Hepatocyte (in vitro differentiated cells): ENCODE data around the gene C5AR2. TPM values are rescaled to one million over a fixed set of nuclear protein-coding genes. Genes with fewer than 3 reads are reported as not detected.
"Not testable (repeated sequence)": the region's sequence is repeated elsewhere in the genome, so short reads cannot be mapped to it uniquely, and the experiment has no call there.

Source experiments
- DNase-seq: peaks from one replicate; pipeline ENCODE4 v3.0.0-alpha.2; 2016; ENCODE audit warnings: low spot score
- H2AFZ ChIP-seq: fragments of 200-600 bp; sonication (generic); 2 replicates; pipeline ENCODE4 v1.6.0; 2016; ENCODE audit warnings: antibody characterized with exemption, mild to moderate bottlenecking
- H3K27ac ChIP-seq: fragments of 200-600 bp; sonication (generic); 2 replicates; pipeline ENCODE4 v1.5.1; 2016; ENCODE audit warnings: mild to moderate bottlenecking
- H3K27me3 ChIP-seq: fragments of 200-600 bp; sonication (generic); 2 replicates; pipeline ENCODE4 v1.6.1; 2016
- H3K36me3 ChIP-seq: fragments of 200-600 bp; sonication (generic); replicated peaks from 2 replicates; pipeline ENCODE4 v1.5.1; 2016; ENCODE audit warnings: low read depth; ENCODE audit not compliant: insufficient read depth
- H3K4me1 ChIP-seq: fragments of 200-600 bp; sonication (generic); 2 replicates; pipeline ENCODE4 v1.5.1; 2016; ENCODE audit warnings: mild to moderate bottlenecking, moderate library complexity; ENCODE audit not compliant: insufficient read depth
- H3K4me2 ChIP-seq: fragments of 200-600 bp; sonication (generic); 2 replicates; pipeline ENCODE4 v1.6.0; 2016
- H3K4me3 ChIP-seq: fragments of 200-600 bp; sonication (generic); 2 replicates; pipeline ENCODE4 v1.5.1; 2016; ENCODE audit warnings: mild to moderate bottlenecking
- H3K79me2 ChIP-seq: fragments of 200-600 bp; sonication (generic); 2 replicates; pipeline ENCODE4 v1.6.0; 2017; ENCODE audit warnings: mild to moderate bottlenecking
- H3K9me2 ChIP-seq: fragments of 200-600 bp; sonication (generic); replicated peaks from 2 replicates; pipeline ENCODE4 v1.6.0; 2017; ENCODE audit warnings: mild to moderate bottlenecking; ENCODE audit not compliant: insufficient read depth
- H3K9me3 ChIP-seq: fragments of 200-600 bp; sonication (generic); 2 replicates; pipeline ENCODE4 v1.5.1; 2016; ENCODE audit warnings: low read depth, mild to moderate bottlenecking
- H4K20me1 ChIP-seq: fragments of 200-600 bp; sonication (generic); 2 replicates; pipeline ENCODE4 v1.6.0; 2016; ENCODE audit warnings: mild to moderate bottlenecking; ENCODE audit not compliant: insufficient read depth, poor library complexity, severe bottlenecking
- EZH2 ChIP-seq: fragments of 200-600 bp; sonication (generic); IDR thresholded peaks from 2 replicates; pipeline ENCODE4 v1.6.1; 2016; ENCODE audit warnings: antibody characterized with exemption, mild to moderate bottlenecking, borderline replicate concordance
- EZH2phosphoT487 ChIP-seq: fragments of 200-600 bp; sonication (generic); IDR thresholded peaks from one replicate; pipeline ENCODE4 v1.6.1; 2018; ENCODE audit warnings: antibody characterized with exemption, mild to moderate bottlenecking, low read depth, moderate library complexity; ENCODE audit not compliant: unreplicated experiment, severe bottlenecking
- WGBS: methylation state at CpG from one replicate; pipeline ENCODE4 v1.1.6; 2016; ENCODE audit warnings: low lambda C conversion rate; ENCODE audit errors: missing lambda C conversion rate; 5-methylcytosine and 5-hydroxymethylcytosine counted together
- polyA plus RNA-seq: library from polyadenylated mRNA; unstranded; fragments of >200 nt; fragmentation: Nextera tagmentation; extraction: Ambion mirVana; gene quantifications from 2 replicates; pipeline ENCODE4 v1.2.1, GENCODE V29; 2016
- total RNA-seq: library from RNA; depleted of rRNA; stranded (reverse); fragments of >200 nt; gene quantifications from 2 replicates; pipeline ENCODE4 v1.2.3, GENCODE V29; 2014
- TF ChIP-seq, protein P1 (sequence below): fragments of 200-600 bp; sonication (generic); IDR thresholded peaks from 2 replicates; pipeline ENCODE4 v1.5.1; 2016; ENCODE audit warnings: antibody characterized with exemption, mild to moderate bottlenecking; ENCODE audit not compliant: poor library complexity

C5AR2 gene
- total and polyA plus RNA-seq, 2 experiments from 2014 or later, result 0.53 TPM; not detected in 1

DNA sequence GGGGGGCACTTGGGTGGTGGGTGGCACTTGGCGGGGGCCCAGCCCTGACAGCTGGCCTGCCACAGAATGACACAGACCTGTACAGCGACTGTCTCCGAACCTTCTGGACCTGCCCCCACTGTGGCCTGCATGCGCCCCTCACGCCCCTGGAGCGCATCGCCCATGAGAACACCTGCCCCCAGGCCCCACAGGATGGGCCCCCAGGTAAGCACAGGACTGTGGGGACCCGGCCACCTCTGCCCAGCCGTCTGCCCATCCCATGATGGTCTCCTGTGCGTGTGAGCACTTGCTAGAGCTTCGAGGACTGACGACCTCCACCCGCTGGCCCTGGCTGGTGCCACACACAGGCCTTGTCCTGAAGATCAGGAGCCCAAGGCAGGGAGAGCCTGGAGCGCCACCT lies 49.1 kb downstream of the C5AR2 start:
- Histone ChIP-seq H3K27ac (no peak overlapping the region), H3K9me3 (no peaks in the 10 kb centered on the region), H3K4me2 (no peak overlapping the region), H3K79me2 (no peaks in the 10 kb centered on the region), H3K27me3 (no peaks in the 10 kb centered on the region), H4K20me1 (no peaks in the 10 kb centered on the region), H3K36me3 (no peaks in the 10 kb centered on the region), H3K4me1 (no peaks in the 10 kb centered on the region), H3K4me3 (no peak overlapping the region), H2AFZ (no peak overlapping the region), H3K9me2 (no peaks in the 10 kb centered on the region)
- no peak for DNase-seq
- TF ChIP-seq EZH2phosphoT487 (no peak), EZH2 (no peak)
- TF ChIP-seq, protein P1, sequence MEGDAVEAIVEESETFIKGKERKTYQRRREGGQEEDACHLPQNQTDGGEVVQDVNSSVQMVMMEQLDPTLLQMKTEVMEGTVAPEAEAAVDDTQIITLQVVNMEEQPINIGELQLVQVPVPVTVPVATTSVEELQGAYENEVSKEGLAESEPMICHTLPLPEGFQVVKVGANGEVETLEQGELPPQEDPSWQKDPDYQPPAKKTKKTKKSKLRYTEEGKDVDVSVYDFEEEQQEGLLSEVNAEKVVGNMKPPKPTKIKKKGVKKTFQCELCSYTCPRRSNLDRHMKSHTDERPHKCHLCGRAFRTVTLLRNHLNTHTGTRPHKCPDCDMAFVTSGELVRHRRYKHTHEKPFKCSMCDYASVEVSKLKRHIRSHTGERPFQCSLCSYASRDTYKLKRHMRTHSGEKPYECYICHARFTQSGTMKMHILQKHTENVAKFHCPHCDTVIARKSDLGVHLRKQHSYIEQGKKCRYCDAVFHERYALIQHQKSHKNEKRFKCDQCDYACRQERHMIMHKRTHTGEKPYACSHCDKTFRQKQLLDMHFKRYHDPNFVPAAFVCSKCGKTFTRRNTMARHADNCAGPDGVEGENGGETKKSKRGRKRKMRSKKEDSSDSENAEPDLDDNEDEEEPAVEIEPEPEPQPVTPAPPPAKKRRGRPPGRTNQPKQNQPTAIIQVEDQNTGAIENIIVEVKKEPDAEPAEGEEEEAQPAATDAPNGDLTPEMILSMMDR, result no peak
- 100% methylated on average over 3 of the region's 14 CpGs for WGBS

DNA sequence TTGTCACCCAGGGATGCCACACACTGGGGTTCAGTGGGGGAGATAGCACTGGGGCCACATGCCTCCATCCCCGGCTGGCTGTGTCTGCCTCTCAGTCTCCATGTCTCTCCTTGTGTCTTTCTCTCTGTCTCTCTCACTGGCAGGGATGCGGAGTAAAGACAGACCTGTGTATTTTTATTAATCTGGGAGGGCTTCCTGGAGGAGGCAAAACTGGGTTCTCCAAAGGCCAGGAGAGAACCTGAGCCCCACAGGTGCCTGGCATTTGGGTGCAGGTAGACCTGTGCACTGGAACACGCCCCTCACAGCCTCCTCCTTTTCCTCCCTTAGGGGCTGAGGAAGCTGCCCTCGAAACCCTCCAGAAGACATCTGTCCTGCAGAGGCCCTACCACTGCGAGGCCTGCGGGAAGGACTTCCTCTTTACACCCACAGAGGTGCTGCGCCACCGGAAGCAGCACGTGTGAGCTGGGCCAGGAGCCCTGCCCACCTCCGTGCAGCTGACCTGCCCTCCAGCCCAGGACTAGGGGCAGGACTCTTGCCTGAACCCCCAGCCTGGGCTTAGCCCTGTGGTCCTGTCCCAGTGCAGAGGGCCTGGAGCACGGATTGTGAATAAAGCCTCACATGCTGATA lies 49.8 kb downstream of the C5AR2 start:
- Histone ChIP-seq H3K27ac (no peak overlapping the region), H3K79me2 (no peaks in the 10 kb centered on the region), H3K4me2 (no peak overlapping the region), H2AFZ (no peak overlapping the region), H3K36me3 (no peaks in the 10 kb centered on the region), H3K4me3 (no peak overlapping the region), H3K9me2 (no peaks in the 10 kb centered on the region), H3K9me3 (no peaks in the 10 kb centered on the region), H4K20me1 (no peaks in the 10 kb centered on the region), H3K27me3 (no peaks in the 10 kb centered on the region), H3K4me1 (no peaks in the 10 kb centered on the region)
- 94% methylated on average over 11 of the region's 11 CpGs for WGBS
- DNase-seq, result no peak
- TF ChIP-seq, protein P1, result no peak
- TF ChIP-seq EZH2phosphoT487, result no peak
- no peak for TF ChIP-seq EZH2

DNA sequence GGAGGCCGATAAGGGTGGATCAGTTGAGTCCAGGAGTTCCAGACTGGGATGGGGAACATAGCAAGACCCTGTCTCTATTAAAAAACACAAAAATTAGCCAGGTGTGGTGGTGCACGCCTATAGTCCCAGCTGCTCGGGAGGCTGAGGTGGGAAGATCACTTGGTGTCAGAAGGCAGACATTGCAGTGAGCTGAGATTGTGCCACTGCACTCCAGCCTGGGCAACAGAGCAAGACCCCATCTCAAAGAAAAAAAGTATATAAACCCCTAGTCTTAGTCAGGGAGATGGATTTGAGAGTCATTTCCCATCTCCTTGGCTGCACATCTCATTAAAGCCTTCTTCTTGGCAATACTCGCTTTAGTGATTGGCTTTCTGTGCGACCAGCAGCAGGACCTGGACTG lies 51.9 kb downstream of the C5AR2 start:
- H3K9me2 ChIP-seq, H3K9me3 ChIP-seq, H3K36me3 ChIP-seq, H3K4me3 ChIP-seq, H4K20me1 ChIP-seq, H3K4me1 ChIP-seq, DNase-seq, H3K27me3 ChIP-seq, H3K79me2 ChIP-seq, H3K27ac ChIP-seq, H3K4me2 ChIP-seq, H2AFZ ChIP-seq: not testable (repeated sequence)
- 93% methylated on average over 5 of the region's 5 CpGs for WGBS

DNA sequence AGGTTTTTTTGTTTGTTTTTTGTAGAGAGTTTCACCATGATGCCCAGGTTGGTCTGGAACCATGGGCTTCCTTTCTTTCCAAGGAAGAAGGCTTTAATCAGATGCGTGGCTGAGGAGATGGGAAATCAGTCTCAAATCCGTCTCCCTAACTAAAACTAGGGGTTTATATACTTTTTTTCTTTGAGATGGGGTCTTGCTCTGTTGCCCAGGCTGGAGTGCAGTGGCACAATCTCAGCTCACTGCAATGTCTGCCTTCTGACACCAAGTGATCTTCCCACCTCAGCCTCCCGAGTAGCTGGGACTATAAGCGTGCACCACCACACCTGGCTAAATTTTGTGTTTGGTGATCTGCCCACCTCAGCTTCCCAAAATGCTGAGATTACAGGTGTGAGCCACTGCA lies 52.6 kb downstream of the C5AR2 start:
- H3K4me2 ChIP-seq, H3K36me3 ChIP-seq, H3K27ac ChIP-seq, H3K9me2 ChIP-seq, H3K4me1 ChIP-seq, H3K4me3 ChIP-seq, H3K27me3 ChIP-seq, H4K20me1 ChIP-seq, DNase-seq, H3K9me3 ChIP-seq, H3K79me2 ChIP-seq, H2AFZ ChIP-seq: not testable (repeated sequence)
- WGBS, result 93% methylated on average over 4 of the region's 4 CpGs

DNA sequence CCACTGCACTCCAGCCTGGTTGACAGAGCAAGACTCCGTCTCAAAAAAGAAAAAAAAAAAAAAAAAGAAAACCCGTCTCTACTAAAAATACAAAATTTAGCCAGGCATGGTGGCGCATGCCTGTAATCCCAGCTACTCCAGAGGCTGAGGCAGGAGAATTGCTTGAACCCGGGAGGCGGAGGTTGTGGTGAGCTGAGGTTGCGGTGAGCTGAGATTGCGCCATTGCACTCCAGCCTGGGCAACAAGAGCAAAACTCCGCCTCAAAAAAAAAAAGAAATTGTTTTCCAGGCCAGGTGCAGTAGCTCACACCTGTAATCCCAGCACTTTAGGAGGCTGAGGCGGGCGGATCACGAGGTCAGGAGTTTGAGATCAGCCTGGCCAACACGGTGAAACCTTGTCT lies 54.6 kb downstream of the C5AR2 start:
- H4K20me1 ChIP-seq, H3K27ac ChIP-seq, H3K9me3 ChIP-seq, H3K27me3 ChIP-seq, H3K36me3 ChIP-seq, H3K4me1 ChIP-seq, DNase-seq, H2AFZ ChIP-seq, H3K4me2 ChIP-seq, H3K4me3 ChIP-seq, H3K79me2 ChIP-seq, H3K9me2 ChIP-seq: not testable (repeated sequence)
- WGBS, result 89% methylated on average over 10 of the region's 12 CpGs

DNA sequence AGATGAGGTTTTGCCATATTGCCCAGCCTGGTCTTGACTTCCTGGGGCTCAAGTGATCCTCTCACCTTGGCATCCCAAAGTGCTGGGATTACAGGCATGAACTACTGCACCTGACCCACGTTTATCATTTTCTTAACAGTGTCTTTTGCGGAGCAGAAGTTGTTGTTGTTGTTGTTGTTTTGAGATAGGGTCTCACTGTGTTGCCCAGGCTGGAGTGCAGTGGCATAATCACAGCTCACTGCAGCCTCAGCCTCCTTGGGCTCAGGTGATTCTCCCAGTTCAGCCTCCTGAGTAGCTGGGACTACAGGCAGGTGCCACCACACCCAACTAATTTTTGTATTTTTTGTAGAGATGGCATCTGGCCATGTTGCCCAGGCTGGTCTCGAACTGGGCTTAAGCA lies 55.6 kb downstream of the C5AR2 start:
- not testable (repeated sequence) for H3K36me3 ChIP-seq, H3K4me2 ChIP-seq, H3K4me3 ChIP-seq, H3K9me3 ChIP-seq, H3K4me1 ChIP-seq, H3K27me3 ChIP-seq, H2AFZ ChIP-seq, H3K9me2 ChIP-seq, H3K79me2 ChIP-seq, DNase-seq, H3K27ac ChIP-seq, H4K20me1 ChIP-seq
- WGBS, result 94% methylated on average over 3 of the region's 3 CpGs

DNA sequence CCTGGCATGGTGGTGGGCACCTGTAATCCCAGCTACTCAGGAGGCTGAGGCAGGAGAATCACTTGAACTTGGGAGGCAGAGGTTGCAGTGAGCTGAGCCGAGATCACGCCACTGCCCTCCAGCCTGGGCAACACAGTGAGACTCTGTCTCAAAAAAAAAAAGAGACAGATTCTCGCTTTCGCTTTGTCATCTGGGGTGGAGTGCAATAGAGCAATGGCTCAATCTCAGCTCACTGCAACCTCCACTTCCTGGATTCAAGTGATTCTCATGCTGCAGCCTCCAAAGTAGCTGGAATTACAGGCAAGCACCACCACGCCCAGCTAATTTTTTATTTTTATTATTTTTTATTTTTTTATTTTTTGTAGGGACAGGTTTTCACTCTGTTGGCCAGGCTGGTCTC lies 56.7 kb downstream of the C5AR2 start:
- not testable (repeated sequence) for DNase-seq, H3K4me1 ChIP-seq, H4K20me1 ChIP-seq, H3K27me3 ChIP-seq, H3K27ac ChIP-seq, H2AFZ ChIP-seq, H3K4me2 ChIP-seq, H3K36me3 ChIP-seq, H3K4me3 ChIP-seq, H3K79me2 ChIP-seq, H3K9me2 ChIP-seq, H3K9me3 ChIP-seq
- 91% methylated on average over 5 of the region's 5 CpGs for WGBS
